Heart left ventricle (tissue), 16 donors: Measurements from ENCODE around the gene ARHGAP5. TPM values are rescaled to one million over a fixed set of nuclear protein-coding genes. Genes with fewer than 3 reads are reported as not detected.

Source experiments
- ATAC-seq, 4 donors: fragments of 200-7000 bp; cut with Tn5 transposase; one replicate each; pipeline ENCODE4 v1.9.1; 2020 to 2022; ENCODE audit warnings: moderate library complexity in 4 of 4, mild to moderate bottlenecking in 3 of 4, moderate number of reproducible peaks in 1 of 4
- DNase-seq, 5 donors: peaks; one replicate each; pipeline ENCODE4 v3.0.0-alpha.2; 2020
- H3K27ac ChIP-seq, 12 donors: fragments of 200-600 bp; sonication (generic) in 4 of 12; one replicate each; pipeline versions ENCODE4 v1.5.0 to v1.8.0; 2016 to 2022; ENCODE audit warnings: mild to moderate bottlenecking in 2 of 12
- H3K27me3 ChIP-seq, 9 donors: fragments of 200-600 bp; sonication (generic) in 2 of 9; one replicate each; pipeline versions ENCODE4 v1.5.1 to v1.8.0; 2016 to 2022; ENCODE audit warnings: mild to moderate bottlenecking in 3 of 9
- H3K36me3 ChIP-seq, 9 donors: fragments of 200-600 bp; sonication (generic) in 2 of 9; one replicate each; pipeline versions ENCODE4 v1.5.0 to v1.8.0; 2018 to 2022; ENCODE audit warnings: mild to moderate bottlenecking in 2 of 9
- H3K4me1 ChIP-seq, 12 donors: fragments of 200-600 bp; sonication (generic) in 4 of 12; one replicate each; pipeline versions ENCODE4 v1.5.0 to v1.8.0; 2016 to 2022; ENCODE audit warnings: mild to moderate bottlenecking in 3 of 12
- H3K4me3 ChIP-seq, 12 donors: fragments of 200-600 bp; sonication (generic) in 4 of 12; one replicate each; pipeline versions ENCODE4 v1.5.0 to v1.8.0; 2017 to 2022; ENCODE audit warnings: mild to moderate bottlenecking in 9 of 12, moderate library complexity in 4 of 12
- H3K9me3 ChIP-seq, 12 donors: fragments of 200-600 bp; sonication (generic) in 4 of 12; one replicate each; pipeline versions ENCODE4 v1.5.0 to v1.8.0; 2016 to 2022; ENCODE audit warnings: mild to moderate bottlenecking in 1 of 12
- POLR2A ChIP-seq, 2 donors: fragments of 450-650 bp; IDR thresholded peaks; one replicate each; pipeline ENCODE4 v1.6.1; 2017; ENCODE audit warnings: antibody characterized with exemption in 2 of 2, mild to moderate bottlenecking in 2 of 2, moderate library complexity in 2 of 2
- WGBS, 4 donors: extraction: QIAGEN DNeasy Blood & Tissue Kit in 2 of 4; methylation state at CpG; one replicate each; pipeline versions ENCODE4 v1.1.5 to v1.1.7; 2013 to 2018; 5-methylcytosine and 5-hydroxymethylcytosine counted together
- intact Hi-C, 10 donors: fragments of 100-400 bp; cut with DNase I; formaldehyde crosslinking; loops; one replicate each; pipeline versions ENCODE4 v1.11.1 to v1.14.2; 2022
- polyA plus RNA-seq, 2 donors: library from polyadenylated mRNA; stranded (reverse); fragments of 200-250 nt; gene quantifications; one replicate each; pipeline ENCODE4 v1.2.3, GENCODE V29; 2013
- total RNA-seq, 9 donors: library from RNA; depleted of rRNA in 2 of 9; stranded (reverse); fragments of >200 nt in 2 of 9; fragmentation: NEBNext Ultra II Directional in 3 of 9; extraction: Animal tissue kit (Norgen Biotek cat#: 25700) in 3 of 9; gene quantifications; one replicate each; pipeline versions ENCODE4 v1.1.0 to v1.2.4, GENCODE V29; 2016 to 2023
- TF ChIP-seq, protein P1 (sequence below), 12 donors: fragments of 200-600 bp; sonication (generic) in 4 of 12; IDR thresholded peaks; one replicate each; pipeline versions ENCODE4 v1.5.0 to v1.8.0; 2018 to 2022; ENCODE audit warnings: antibody characterized with exemption in 12 of 12, mild to moderate bottlenecking in 5 of 12
- donor health status: ischemic (EF 13 %, LVEDD 7.1; RV severe dilation, severe dysfunction).
- donor health status: healthy with polysubstance abuse.
- donor health status: DM: no; HTN: yes; CAD: no.
- donor health status: DM: no; HTN: no; CAD: no.
- donor health status: ischemic (EF 25% LVEDD 6.9; RV normal size, moderate dysfunction).
- donor health status: ischemic (EF 25% LVEDD 5.7; RV mildly dilated, moderate dysfunction).
- donor health status: healthy.
- donor health status: DM: yes; HTN: yes; CAD: no.
- donor health status: ischemic (EF 35%, LVEDD 5.7; RV mildly dilated, moderate dysfunction).
- donor health status: nonischemic (EF 11% LVEDD 7.7; RV severe dilation, severe dysfunction).
- donor health status: DM: yes; HTN: yes; CAD: no.
- donor health status: PGD.
- donor health status: ischemic (EF 29% LVEDD 5.4; RV normal size, mild dysfunction).
- donor health status: nonischemic (EF 23%, LVEDD 6.1; RV moderate dilation, normal function).

The ARHGAP5 gene
- total and polyA plus RNA-seq, 11 donors: 21.0 to 277 (median 243) TPM

DNA sequence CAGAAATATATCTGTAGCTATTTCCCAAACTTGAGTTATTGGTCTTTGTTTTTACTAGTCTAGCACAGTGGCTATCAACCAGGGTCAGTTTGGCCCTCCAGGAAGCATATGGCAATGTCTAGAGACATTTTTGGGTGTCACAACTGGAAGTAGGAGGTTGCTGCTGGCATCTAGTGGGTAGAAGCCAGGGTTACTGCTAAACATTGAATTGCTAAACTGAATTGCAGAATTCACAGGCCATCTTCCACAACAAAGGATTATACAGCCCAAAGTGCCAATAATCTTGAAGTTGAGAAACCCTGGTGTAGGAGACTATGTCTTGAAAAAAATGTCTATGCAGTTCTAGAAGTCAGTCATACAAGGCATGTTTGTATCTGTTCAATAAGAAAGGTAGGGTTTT lies 27.7 kb downstream of the ARHGAP5 start:
- no peaks in the 10 kb centered on the region for H3K9me3 ChIP-seq
- no peak for DNase-seq
- intact Hi-C loops: loop anchor here in 1 of 10 donors (5.0 kb wide), 1 partner anchor 33 kb away; no protein-coding TSS in a partner anchor
- no peak for TF ChIP-seq POLR2A (IDR thresholded peaks at IDR 0.05)
- TF ChIP-seq, protein P1, sequence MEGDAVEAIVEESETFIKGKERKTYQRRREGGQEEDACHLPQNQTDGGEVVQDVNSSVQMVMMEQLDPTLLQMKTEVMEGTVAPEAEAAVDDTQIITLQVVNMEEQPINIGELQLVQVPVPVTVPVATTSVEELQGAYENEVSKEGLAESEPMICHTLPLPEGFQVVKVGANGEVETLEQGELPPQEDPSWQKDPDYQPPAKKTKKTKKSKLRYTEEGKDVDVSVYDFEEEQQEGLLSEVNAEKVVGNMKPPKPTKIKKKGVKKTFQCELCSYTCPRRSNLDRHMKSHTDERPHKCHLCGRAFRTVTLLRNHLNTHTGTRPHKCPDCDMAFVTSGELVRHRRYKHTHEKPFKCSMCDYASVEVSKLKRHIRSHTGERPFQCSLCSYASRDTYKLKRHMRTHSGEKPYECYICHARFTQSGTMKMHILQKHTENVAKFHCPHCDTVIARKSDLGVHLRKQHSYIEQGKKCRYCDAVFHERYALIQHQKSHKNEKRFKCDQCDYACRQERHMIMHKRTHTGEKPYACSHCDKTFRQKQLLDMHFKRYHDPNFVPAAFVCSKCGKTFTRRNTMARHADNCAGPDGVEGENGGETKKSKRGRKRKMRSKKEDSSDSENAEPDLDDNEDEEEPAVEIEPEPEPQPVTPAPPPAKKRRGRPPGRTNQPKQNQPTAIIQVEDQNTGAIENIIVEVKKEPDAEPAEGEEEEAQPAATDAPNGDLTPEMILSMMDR (IDR thresholded peaks at IDR 0.05): no peak
- ATAC-seq: no peak
- H3K27me3 ChIP-seq: no peaks in the 10 kb centered on the region
- no peak overlapping the region for H3K4me3 ChIP-seq
- peaks cover 0 to 58% (median 25%) of the 10 kb centered on the region in 12 donors for H3K4me1 ChIP-seq
- peaks cover 0 to 19% (median 0%) of the 10 kb centered on the region in 9 donors for H3K36me3 ChIP-seq
- H3K27ac ChIP-seq: no peak overlapping the region

DNA sequence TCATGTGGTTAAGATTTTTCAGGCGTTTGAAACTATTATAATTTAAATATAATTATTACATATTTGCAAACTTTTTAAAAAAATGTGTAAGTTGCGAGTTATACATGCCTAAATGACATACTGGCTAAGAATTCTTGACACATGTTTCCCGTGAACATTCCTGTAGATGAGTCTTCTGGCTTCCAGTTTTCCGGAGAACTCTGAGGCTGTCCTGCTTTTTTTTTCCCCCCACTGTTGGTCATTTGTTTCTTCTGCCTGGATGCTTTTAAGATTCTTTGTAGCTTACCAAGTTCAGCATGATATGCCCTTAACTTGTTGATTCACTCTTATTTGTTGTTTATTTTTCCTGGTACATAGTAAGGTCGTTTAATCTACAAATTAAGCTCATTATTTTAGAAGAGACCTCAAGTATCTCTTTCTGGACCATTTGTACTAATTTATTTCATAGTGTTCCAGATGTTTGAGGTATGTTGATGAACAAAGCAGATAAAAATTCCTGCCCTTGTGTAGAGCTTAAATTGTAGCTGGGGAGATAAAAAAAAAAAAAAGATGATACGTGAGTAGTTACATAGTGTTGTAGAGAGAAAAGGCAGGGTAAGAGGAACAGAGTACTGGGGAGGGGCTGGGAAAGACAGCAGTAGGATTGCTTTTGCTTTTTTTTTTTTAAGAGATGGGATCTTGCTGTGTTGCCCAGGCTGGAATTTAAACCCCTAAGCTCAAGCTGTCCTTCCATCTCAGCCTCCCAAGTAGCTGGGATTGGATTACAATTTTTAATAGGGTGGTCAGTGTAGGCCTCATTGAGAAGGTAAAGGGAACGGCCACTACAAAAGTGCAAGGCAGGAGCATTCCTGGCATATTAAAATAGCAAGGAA lies 32.8 kb downstream of the ARHGAP5 start:
- H3K27me3 ChIP-seq: no peaks in the 10 kb centered on the region
- intact Hi-C loops: loop anchor here in 1 of 10 donors (5.0 kb wide), 1 partner anchor 38 kb away; no protein-coding TSS in a partner anchor
- peaks cover 0 to 58% (median 12%) of the 10 kb centered on the region in 12 donors for H3K4me1 ChIP-seq
- ATAC-seq: no peak
- no peak for DNase-seq
- no peaks in the 10 kb centered on the region for H3K9me3 ChIP-seq
- TF ChIP-seq, protein P1 (IDR thresholded peaks at IDR 0.05): no peak
- no peak for TF ChIP-seq POLR2A (IDR thresholded peaks at IDR 0.05)
- peaks cover 0 to 11% (median 0%) of the 10 kb centered on the region in 9 donors for H3K36me3 ChIP-seq
- H3K4me3 ChIP-seq: no peak overlapping the region
- 74 to 81% (median 77%) methylated on average over 7 of the region's 7 CpGs for WGBS, 4 donors
- H3K27ac ChIP-seq: no peak overlapping the region

DNA sequence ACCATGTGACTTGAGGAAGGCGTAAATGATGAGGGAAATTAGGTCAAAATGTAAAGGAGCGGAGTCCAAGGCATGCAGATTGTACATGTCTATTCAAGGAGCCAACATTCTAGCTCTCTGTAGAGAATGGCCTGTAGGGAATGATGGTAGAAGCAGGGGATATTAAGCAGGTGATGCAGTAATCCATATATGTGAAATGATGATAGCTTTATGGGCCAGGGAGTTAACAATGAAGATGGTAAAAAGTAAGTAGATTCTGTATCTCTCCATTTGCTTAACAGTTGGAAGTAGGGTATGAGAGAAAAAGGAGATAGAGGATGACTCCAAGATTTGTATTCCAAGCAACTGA lies 33.4 kb downstream of the ARHGAP5 start:
- no peaks in the 10 kb centered on the region for H3K27me3 ChIP-seq
- WGBS, 4 donors: 63 to 79% (median 73%) methylated on average over 2 of the region's 2 CpGs
- intact Hi-C loops: no loop called here
- H3K36me3 ChIP-seq: peaks cover 0 to 9% (median 0%) of the 10 kb centered on the region in 9 donors
- TF ChIP-seq, protein P1 (IDR thresholded peaks at IDR 0.05): no peak
- no peak for TF ChIP-seq POLR2A (IDR thresholded peaks at IDR 0.05)
- DNase-seq (no peak), ATAC-seq (no peak)
- peaks cover 0 to 55% (median 12%) of the 10 kb centered on the region in 12 donors for H3K4me1 ChIP-seq
- no peaks in the 10 kb centered on the region for H3K9me3 ChIP-seq
- no peak overlapping the region for H3K4me3 ChIP-seq
- no peak overlapping the region for H3K27ac ChIP-seq

DNA sequence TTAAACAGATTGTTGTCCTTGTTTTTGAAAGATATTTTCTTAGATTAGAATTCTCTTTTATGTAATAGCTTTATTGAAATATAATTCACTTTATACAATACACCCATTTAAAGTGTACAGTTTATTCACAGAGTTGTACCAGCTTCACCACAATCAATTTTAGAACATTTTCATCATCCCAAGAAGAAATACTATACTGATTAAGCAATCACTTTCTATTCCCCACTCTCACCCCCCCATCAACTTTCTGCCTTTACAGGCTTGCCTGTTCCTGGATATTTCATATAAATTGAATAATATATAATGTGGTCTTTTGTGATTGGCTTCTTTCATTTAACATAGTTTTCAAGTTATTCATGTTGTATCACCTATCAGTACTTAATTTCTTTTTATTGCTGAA lies 44.4 kb downstream of the ARHGAP5 start:
- Histone ChIP-seq H3K36me3 (peaks cover 0 to 53% (median 8%) of the 10 kb centered on the region in 9 donors), H3K27ac (no peak overlapping the region), H3K9me3 (peaks cover 0 to 12% (median 0%) of the 10 kb centered on the region in 12 donors), H3K27me3 (no peaks in the 10 kb centered on the region), H3K4me3 (no peak overlapping the region), H3K4me1 (peaks cover 0 to 19% (median 6%) of the 10 kb centered on the region in 12 donors)
- TF ChIP-seq, protein P1 (IDR thresholded peaks at IDR 0.05): no peak
- no peak for TF ChIP-seq POLR2A (IDR thresholded peaks at IDR 0.05)
- DNase-seq (no peak), ATAC-seq (no peak)
- intact Hi-C loops: no loop called here
